ENCODE data around the gene ST8SIA4.

GRCh38 chr5:100824635-100825034 lies 78.4 kb downstream of the ST8SIA4 start:
- TF ChIP-seq POLR2A (IDR thresholded peaks at IDR 0.05) (no peak), CTCF (IDR thresholded peaks at IDR 0.05) (no peak)
